Prostate gland (tissue), 2 donors: ENCODE results near the gene ESPNL. TPM values are rescaled to one million over a fixed set of nuclear protein-coding genes. Genes with fewer than 3 reads are reported as not detected.
"Not testable (repeated sequence)": the region's sequence is repeated elsewhere in the genome, so short reads cannot be mapped to it uniquely, and the experiment has no call there.

Source experiments
- DNase-seq: peaks from one replicate; pipeline ENCODE4 v3.0.0-alpha.2; 2019; ENCODE audit warnings: low spot score
- H3K27ac ChIP-seq, 2 donors: fragments of 200-600 bp; sonication (generic); 2 replicates each; pipeline ENCODE4 v1.5.1; 2017 to 2019
- H3K27me3 ChIP-seq: fragments of 200-600 bp; sonication (generic); replicated peaks from 2 replicates; pipeline ENCODE4 v1.5.1; 2019; ENCODE audit not compliant: insufficient read depth
- H3K36me3 ChIP-seq, 2 donors: fragments of 200-600 bp; sonication (generic); 1 replicate in 1 of 2; 2 replicates in 1 of 2; pipeline versions ENCODE4 v1.5.1 to v1.8.1; 2017 to 2019
- H3K4me1 ChIP-seq: fragments of 200-600 bp; sonication (generic); replicated peaks from 2 replicates; pipeline ENCODE4 v1.5.1; 2019
- H3K4me3 ChIP-seq, 2 donors: fragments of 200-600 bp; sonication (generic); 2 replicates each; pipeline ENCODE4 v1.5.1; 2017 to 2019
- H3K9me3 ChIP-seq: fragments of 200-600 bp; sonication (generic); 2 replicates; pipeline ENCODE4 v1.5.1; 2017
- POLR2A ChIP-seq: fragments of 450-650 bp; IDR thresholded peaks from one replicate; pipeline ENCODE4 v1.6.1; 2016; ENCODE audit warnings: antibody characterized with exemption, mild to moderate bottlenecking
- POLR2AphosphoS5 ChIP-seq: sonication (generic); formaldehyde crosslinking; IDR thresholded peaks from one replicate; pipeline ENCODE4 v1.6.1; 2017; ENCODE audit warnings: antibody characterized with exemption
- WGBS: methylation state at CpG from one replicate; pipeline ENCODE4 v1.1.5; 2018; 5-methylcytosine and 5-hydroxymethylcytosine counted together
- intact Hi-C: fragments of 100-400 bp; cut with DNase I; formaldehyde crosslinking; loops from one replicate; pipeline ENCODE4 v1.14.2; 2022
- total RNA-seq, 2 donors: library from RNA; depleted of rRNA; stranded (reverse); fragments of >200 nt; gene quantifications; one replicate each; pipeline ENCODE4 v1.1.0, GENCODE V29; 2016
- TF ChIP-seq, protein P1 (sequence below), 4 experiments: fragments of 200-600 bp in 2 of 4; fragments of 450-650 bp in 2 of 4; sonication (generic) in 2 of 4; IDR thresholded peaks; 1 replicate in 3 of 4; 2 replicates in 1 of 4; pipeline ENCODE4 v1.5.1; 2016 to 2019; ENCODE audit warnings: antibody characterized with exemption in 4 of 4, mild to moderate bottlenecking in 2 of 4, moderate library complexity in 2 of 4

ESPNL gene
- total RNA-seq, 2 donors from 2014 or later, result 0.68 to 3.9 TPM

DNA sequence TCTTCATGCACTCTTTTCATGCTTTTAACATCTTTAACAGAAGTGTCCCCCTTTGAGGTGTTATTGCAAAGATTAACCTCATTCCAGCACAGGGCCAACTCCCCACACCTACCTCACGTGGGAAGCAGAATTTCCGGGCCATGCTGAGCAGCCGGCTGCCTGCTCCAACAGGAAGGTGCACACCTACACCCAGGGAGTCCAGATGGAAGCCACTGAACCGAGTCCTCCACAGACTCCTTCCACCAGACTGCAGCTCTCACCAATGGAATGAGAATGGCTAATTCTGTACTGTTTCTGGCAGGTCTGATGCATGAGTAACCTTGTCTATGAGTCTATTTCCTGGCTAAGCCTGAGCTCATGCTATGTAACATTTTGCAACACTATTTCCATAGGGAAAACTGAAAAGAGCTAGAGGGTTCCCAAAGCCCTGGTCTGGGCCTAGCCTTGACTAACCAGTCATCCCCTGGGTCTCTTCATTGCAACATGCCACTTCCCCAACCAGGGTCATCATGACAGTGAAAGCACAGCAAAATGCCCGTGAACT, 69.6 kb downstream of the ESPNL start:
- Histone ChIP-seq H3K4me1 (no peaks in the 10 kb centered on the region), H3K9me3 (no peaks in the 10 kb centered on the region), H3K4me3 (no peak overlapping the region), H3K27ac (no peak overlapping the region), H3K36me3 (no peaks in the 10 kb centered on the region), H3K27me3 (no peaks in the 10 kb centered on the region)
- 56% methylated on average over 5 of the region's 5 CpGs for WGBS
- TF ChIP-seq, protein P1, sequence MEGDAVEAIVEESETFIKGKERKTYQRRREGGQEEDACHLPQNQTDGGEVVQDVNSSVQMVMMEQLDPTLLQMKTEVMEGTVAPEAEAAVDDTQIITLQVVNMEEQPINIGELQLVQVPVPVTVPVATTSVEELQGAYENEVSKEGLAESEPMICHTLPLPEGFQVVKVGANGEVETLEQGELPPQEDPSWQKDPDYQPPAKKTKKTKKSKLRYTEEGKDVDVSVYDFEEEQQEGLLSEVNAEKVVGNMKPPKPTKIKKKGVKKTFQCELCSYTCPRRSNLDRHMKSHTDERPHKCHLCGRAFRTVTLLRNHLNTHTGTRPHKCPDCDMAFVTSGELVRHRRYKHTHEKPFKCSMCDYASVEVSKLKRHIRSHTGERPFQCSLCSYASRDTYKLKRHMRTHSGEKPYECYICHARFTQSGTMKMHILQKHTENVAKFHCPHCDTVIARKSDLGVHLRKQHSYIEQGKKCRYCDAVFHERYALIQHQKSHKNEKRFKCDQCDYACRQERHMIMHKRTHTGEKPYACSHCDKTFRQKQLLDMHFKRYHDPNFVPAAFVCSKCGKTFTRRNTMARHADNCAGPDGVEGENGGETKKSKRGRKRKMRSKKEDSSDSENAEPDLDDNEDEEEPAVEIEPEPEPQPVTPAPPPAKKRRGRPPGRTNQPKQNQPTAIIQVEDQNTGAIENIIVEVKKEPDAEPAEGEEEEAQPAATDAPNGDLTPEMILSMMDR (IDR thresholded peaks at IDR 0.05), result no peak
- TF ChIP-seq POLR2AphosphoS5 (no peak), POLR2A (no peak)
- intact Hi-C loops, result loop anchor here (10.0 kb wide), 1 partner anchor 315 kb away; the partner anchor contains the start of gene RAMP1
- no peak for DNase-seq

DNA sequence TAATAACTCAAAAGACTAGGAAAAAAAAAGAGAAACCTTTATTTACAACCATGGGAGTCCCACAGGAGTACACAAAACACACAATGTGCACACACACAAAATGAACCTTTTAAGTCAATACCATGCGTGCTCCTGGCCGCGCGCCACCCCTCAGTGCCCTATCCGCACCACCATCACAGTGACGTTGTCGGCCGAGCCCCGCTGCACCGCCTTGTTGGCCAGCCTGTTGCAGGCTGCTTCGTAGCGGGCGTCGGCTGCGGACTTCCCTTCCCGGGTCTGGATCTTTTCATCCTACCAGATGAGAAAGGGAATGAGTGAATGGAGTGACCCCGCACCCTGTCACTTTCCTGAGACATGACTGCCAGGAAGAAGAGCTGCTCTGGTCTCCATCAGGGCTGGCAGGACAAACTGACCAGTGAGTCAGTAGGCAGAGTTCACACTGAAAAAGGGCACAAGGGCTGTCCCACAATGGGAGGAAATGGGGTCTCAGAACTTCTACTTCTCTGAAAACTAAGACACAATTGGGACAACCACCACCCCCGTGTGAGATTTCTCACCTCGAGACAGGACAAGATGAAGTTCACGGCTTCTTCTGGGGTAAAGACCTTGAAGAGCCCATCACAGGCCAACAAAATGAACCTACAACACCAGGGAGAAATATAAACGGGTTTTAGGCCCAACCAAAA, 70.4 kb downstream of the ESPNL start:
- Histone ChIP-seq H3K27ac (no peak overlapping the region), H3K4me1 (no peaks in the 10 kb centered on the region), H3K27me3 (no peaks in the 10 kb centered on the region), H3K9me3 (no peaks in the 10 kb centered on the region), H3K4me3 (no peak overlapping the region), H3K36me3 (no peaks in the 10 kb centered on the region)
- TF ChIP-seq POLR2AphosphoS5 (peak; percentile 39), POLR2A (no peak)
- TF ChIP-seq, protein P1 (IDR thresholded peaks at IDR 0.05), result no peak
- intact Hi-C loops, result no loop called here
- peak; percentile 49 for DNase-seq
- WGBS, result 72% methylated on average over 21 of the region's 21 CpGs

- H3K27me3 ChIP-seq, intact Hi-C loops, H3K36me3 ChIP-seq, H3K4me3 ChIP-seq, H3K4me1 ChIP-seq, H3K27ac ChIP-seq, H3K9me3 ChIP-seq, DNase-seq: not testable (repeated sequence)
- WGBS, result 90% methylated on average over 5 of the region's 5 CpGs
These were observed 70.9 kb downstream of the ESPNL start for GRCh38 chr2:238171072-238171431.

- Histone ChIP-seq H3K27me3 (no peaks in the 10 kb centered on the region), H3K36me3 (no peaks in the 10 kb centered on the region), H3K9me3 (no peaks in the 10 kb centered on the region), H3K4me3 (no peak overlapping the region), H3K4me1 (no peaks in the 10 kb centered on the region), H3K27ac (no peak overlapping the region)
- WGBS, result 93% methylated on average over 9 of the region's 9 CpGs
- intact Hi-C loops, result no loop called here
- no peak for DNase-seq
- TF ChIP-seq POLR2AphosphoS5 (no peak), POLR2A (no peak)
- TF ChIP-seq, protein P1 (IDR thresholded peaks at IDR 0.05), result no peak
These were observed 71.5 kb downstream of the ESPNL start for GRCh38 chr2:238171575-238172187.

DNA sequence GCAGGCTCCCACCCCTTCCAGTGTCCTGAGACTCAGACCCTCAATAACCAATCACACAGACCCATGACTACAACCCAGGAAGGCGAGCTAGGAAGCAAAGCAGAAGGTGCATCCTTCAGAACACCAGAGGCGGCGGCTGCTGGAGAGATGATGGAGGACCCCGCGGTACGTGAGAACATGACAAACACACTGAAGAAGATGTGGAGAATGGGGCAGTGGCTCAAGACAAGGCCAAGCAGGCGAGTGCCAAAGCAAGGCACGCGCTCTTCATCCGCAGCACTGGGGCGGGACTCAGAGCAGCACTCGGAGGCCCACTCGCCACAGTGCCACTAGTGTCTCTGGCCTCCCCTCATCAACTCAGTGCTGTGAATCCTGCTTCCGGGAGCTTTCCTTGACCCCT, 72.3 kb downstream of the ESPNL start:
- H3K36me3 ChIP-seq, result no peaks in the 10 kb centered on the region

More for the DNA sequence above, 72.3 kb downstream of the ESPNL start:
- WGBS, result 90% methylated on average over 14 of the region's 14 CpGs
- Histone ChIP-seq H3K27ac (no peak overlapping the region), H3K9me3 (no peaks in the 10 kb centered on the region), H3K4me3 (no peak overlapping the region), H3K4me1 (no peaks in the 10 kb centered on the region), H3K27me3 (no peaks in the 10 kb centered on the region)
- intact Hi-C loops, result no loop called here
- TF ChIP-seq POLR2AphosphoS5, result no peak
- no peak for TF ChIP-seq POLR2A
- TF ChIP-seq, protein P1 (IDR thresholded peaks at IDR 0.05), result no peak
- no peak for DNase-seq
